HG03095 (cell line): ENCODE results near the gene OVCH2.

Experiments used
- ATAC-seq: cut with Tn5 transposase; IDR thresholded peaks from one replicate; pipeline ENCODE4 v1.9.1; 2021; ENCODE audit warnings: moderate library complexity; ENCODE audit not compliant: unreplicated experiment

OVCH2 gene

DNA sequence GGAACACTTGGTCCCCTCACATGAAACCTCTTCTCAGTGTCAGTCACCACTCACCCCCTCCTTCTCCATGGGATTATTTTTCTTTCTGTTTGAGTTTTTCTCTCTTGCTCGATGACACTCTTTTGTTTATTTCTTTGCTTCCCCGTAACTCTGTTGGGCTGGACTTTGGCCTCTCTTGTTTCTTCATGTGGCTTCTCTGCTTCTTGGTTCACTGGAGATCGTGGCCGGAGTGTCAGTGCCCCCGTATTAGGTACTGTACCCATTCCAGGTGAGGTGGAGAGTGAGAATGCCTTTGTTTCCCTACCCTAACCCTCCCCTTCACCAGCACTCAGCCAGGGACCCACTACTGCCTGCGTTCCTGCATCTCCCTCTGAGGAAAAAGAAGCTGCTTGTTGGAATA is 65.5 kb downstream of the OVCH2 start:
- no peak for ATAC-seq

DNA sequence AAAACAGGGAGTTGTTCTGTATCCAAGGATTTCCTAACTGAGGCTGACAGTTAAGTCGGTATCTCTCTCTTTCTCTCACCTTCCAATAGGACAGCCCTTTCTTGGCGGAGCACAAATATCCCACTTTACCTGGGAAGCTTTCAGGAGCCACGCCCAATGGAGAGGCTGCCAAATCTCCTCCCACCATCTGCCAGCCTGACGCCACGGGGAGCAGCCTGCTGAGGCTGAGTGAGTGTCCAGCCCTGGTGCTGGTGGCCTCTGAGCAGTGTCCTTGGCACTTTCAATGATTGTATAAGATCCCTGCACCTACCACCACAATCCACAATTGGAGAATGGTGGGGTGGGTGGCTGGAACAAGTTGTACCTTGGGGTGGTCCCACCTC is 66.6 kb downstream of the OVCH2 start:
- ATAC-seq = no peak
